ENCODE data around the gene SYAP1. TPM values are rescaled to one million over a fixed set of nuclear protein-coding genes. Genes with fewer than 3 reads are reported as not detected.

Gene SYAP1
- total and polyA plus RNA-seq, 4 donors = 13.2 to 36.3 (median 20.9) TPM

DNA sequence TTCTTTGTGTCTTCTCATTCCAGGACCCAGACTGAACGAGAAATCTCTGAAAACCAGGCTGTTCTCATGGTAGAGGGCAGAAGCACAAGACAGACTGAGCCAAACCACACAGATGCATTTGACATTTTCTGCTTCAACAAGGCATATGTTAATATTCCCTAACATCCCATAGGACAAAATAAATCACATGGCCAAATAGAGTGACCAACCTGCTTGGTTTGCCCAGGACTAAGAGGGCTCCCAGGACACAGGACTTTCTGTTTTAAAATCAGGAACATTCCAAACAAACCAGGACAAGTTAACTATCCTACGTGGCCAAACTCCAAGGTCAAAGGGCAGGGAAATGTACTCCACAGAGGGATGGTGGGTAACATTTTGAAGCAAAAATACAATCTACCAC is 18.7 kb upstream of the SYAP1 start:
- intact Hi-C loops (cut with DNase I) = no loop called here
- Histone ChIP-seq H3K27me3 (ENCODE audit: control insufficient read depth in 1 of 2, insufficient read depth in 2 of 2, low read length in 1 of 2) (no peaks in the 10 kb centered on the region), H3K36me3 (ENCODE audit: control insufficient read depth in 1 of 2, insufficient read depth in 2 of 2, low read length in 1 of 2) (peaks cover 0 to 3% of the 10 kb centered on the region in 2 donors), H3K27ac (ENCODE audit: low read depth in 1 of 2, low read length in 2 of 2) (no peak overlapping the region), H3K9me3 (ENCODE audit: control insufficient read depth, low read length) (no peaks in the 10 kb centered on the region), H3K4me1 (ENCODE audit: control insufficient read depth in 1 of 2, insufficient read depth in 2 of 2, low read length in 2 of 2) (no peaks in the 10 kb centered on the region), H3K4me3 (ENCODE audit: low read length in 2 of 2) (no peak overlapping the region)
- DNase-seq (no peak), ATAC-seq (ENCODE audit: low FRiP score) (no peak)
- 79 to 85% methylated on average over 2 of the region's 2 CpGs for whole genome bisulfite sequencing, 2 donors

DNA sequence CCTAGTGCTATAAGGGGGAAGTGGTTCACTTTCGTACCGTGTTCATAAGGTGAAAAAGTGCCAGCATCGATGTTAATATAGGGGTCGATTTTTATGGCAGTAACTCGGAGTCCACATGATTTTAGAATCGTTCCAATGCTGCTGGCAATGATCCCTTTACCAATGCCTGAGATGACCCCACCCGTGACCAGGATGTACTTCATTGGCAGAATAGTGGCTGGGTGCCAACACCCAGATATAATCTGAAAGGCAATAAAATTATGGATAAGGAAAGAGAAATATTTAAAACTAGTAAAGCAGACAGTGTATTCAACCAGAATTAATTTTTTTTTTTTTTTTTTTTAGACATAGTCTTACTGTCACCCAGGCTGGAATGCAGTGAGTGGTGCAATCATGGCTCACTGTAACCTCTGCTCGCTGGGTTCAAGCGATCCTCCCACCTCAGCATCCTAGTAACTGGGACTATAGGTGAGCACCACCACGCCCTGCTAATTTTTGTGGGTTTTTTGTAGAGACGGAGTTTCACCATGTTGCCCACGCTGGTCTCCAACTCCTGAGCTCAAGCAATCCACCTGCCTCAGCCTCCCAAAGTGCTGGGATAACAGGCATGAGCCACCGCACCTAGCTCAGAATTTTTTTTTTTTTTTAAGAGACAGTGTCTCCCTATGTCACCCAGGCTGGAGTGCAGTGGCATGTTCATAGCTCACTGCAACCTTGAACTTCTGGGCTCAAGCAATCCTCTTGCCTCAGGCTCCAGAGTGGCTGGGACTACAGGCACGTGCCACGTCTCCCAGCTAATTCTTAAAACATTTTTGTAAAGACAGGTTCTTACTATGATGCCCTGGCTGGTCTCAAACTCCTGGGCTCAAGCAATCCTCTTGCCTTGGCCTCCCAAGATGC is 16.5 kb upstream of the SYAP1 start:
- no peaks in the 10 kb centered on the region for H3K4me1 ChIP-seq (ENCODE audit: control insufficient read depth in 1 of 2, insufficient read depth in 2 of 2, low read length in 2 of 2)
- no peaks in the 10 kb centered on the region for H3K27me3 ChIP-seq (ENCODE audit: control insufficient read depth in 1 of 2, insufficient read depth in 2 of 2, low read length in 1 of 2)
- WGBS, 2 donors = 67 to 71% methylated on average over 15 of the region's 15 CpGs
- DNase-seq = no peak
- H3K9me3 ChIP-seq (ENCODE audit: control insufficient read depth, low read length) = no peaks in the 10 kb centered on the region
- intact Hi-C loops (cut with DNase I) = no loop called here
- H3K4me3 ChIP-seq (ENCODE audit: low read length in 2 of 2) = no peak overlapping the region
- ATAC-seq (ENCODE audit: low FRiP score) = no peak
- H3K27ac ChIP-seq (ENCODE audit: low read depth in 1 of 2, low read length in 2 of 2) = no peak overlapping the region
- no peaks in the 10 kb centered on the region for H3K36me3 ChIP-seq (ENCODE audit: control insufficient read depth in 1 of 2, insufficient read depth in 2 of 2, low read length in 1 of 2)

- intact Hi-C loops (cut with DNase I) = no loop called here
- no peaks in the 10 kb centered on the region for H3K27me3 ChIP-seq (ENCODE audit: control insufficient read depth in 1 of 2, insufficient read depth in 2 of 2, low read length in 1 of 2)
- no peak overlapping the region for H3K4me3 ChIP-seq (ENCODE audit: low read length in 2 of 2)
- H3K27ac ChIP-seq (ENCODE audit: low read depth in 1 of 2, low read length in 2 of 2) = no peak overlapping the region
- H3K9me3 ChIP-seq (ENCODE audit: control insufficient read depth, low read length) = no peaks in the 10 kb centered on the region
- no peaks in the 10 kb centered on the region for H3K36me3 ChIP-seq (ENCODE audit: control insufficient read depth in 1 of 2, insufficient read depth in 2 of 2, low read length in 1 of 2)
- no peak for ATAC-seq (ENCODE audit: low FRiP score)
- H3K4me1 ChIP-seq (ENCODE audit: control insufficient read depth in 1 of 2, insufficient read depth in 2 of 2, low read length in 2 of 2) = no peaks in the 10 kb centered on the region
- DNase-seq = no peak
- 84 to 87% methylated on average over 3 of the region's 3 CpGs for WGBS, 2 donors
Measured at GRCh38 chrX:16705370-16705769, 14.0 kb upstream of the SYAP1 start.

DNA sequence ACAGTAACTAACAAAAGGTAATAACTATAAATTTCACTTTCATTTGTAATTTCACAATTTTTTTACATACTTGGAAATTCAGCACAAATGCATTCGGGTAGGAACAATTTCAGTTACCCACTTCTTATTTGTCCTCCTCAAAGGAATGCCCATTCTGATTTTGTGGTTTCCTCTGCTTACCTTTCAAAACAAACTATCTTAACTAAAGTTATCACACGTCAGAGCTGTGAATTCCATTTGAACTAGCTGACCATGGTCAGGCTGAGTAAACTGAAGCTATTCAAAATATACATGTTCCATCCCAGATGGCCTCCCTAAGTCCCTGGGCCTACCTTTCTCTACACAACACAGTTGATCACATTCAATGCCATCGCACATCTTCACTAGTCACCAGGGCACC is 11.4 kb upstream of the SYAP1 start:
- WGBS, 2 donors = 85 to 89% methylated on average over 3 of the region's 3 CpGs
- DNase-seq (no peak), ATAC-seq (ENCODE audit: low FRiP score) (no peak)
- Histone ChIP-seq H3K9me3 (ENCODE audit: control insufficient read depth, low read length) (no peaks in the 10 kb centered on the region), H3K27me3 (ENCODE audit: control insufficient read depth in 1 of 2, insufficient read depth in 2 of 2, low read length in 1 of 2) (no peaks in the 10 kb centered on the region), H3K27ac (ENCODE audit: low read depth in 1 of 2, low read length in 2 of 2) (no peak overlapping the region), H3K4me3 (ENCODE audit: low read length in 2 of 2) (no peak overlapping the region), H3K36me3 (ENCODE audit: control insufficient read depth in 1 of 2, insufficient read depth in 2 of 2, low read length in 1 of 2) (no peaks in the 10 kb centered on the region), H3K4me1 (ENCODE audit: control insufficient read depth in 1 of 2, insufficient read depth in 2 of 2, low read length in 2 of 2) (no peaks in the 10 kb centered on the region)
- intact Hi-C loops (cut with DNase I) = no loop called here

DNA sequence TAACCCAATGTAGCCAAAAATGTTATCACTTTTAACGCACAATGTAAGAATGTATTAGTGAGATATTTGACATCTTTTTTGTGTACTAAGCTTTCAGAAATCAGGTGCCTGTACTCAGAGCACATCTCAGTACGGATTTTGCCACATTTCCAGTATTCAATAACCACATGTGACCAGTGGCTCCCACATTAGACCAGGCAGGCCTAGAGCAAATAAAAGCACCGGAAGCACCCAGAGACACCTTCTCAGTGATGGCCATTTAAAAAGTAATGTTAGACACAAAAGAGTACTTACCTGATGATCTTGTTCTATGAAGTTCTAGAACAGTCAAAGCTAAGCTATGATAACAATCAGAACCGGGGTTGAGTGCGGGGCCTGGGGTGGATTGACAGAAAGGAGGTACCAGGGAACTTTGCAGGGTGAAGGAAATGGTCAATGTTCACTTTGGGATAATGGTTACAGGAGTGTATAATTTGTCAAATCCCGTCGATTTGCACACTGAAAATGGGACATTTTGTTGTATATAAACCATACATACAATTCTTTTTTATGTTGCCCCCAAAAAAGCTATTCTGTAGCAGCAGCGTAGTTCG is 8.1 kb upstream of the SYAP1 start:
- DNase-seq = no peak
- 25 to 47% methylated on average over 9 of the region's 9 CpGs for WGBS, 2 donors
- Histone ChIP-seq H3K4me1 (ENCODE audit: control insufficient read depth in 1 of 2, insufficient read depth in 2 of 2, low read length in 2 of 2) (no peaks in the 10 kb centered on the region), H3K27me3 (ENCODE audit: control insufficient read depth in 1 of 2, insufficient read depth in 2 of 2, low read length in 1 of 2) (no peaks in the 10 kb centered on the region), H3K27ac (ENCODE audit: low read depth in 1 of 2, low read length in 2 of 2) (peak overlapping the region in 1 of 2 donors; percentile 94), H3K9me3 (ENCODE audit: control insufficient read depth, low read length) (no peaks in the 10 kb centered on the region), H3K4me3 (ENCODE audit: low read length in 2 of 2) (peak overlapping the region; percentile 70 to 89), H3K36me3 (ENCODE audit: control insufficient read depth in 1 of 2, insufficient read depth in 2 of 2, low read length in 1 of 2) (no peaks in the 10 kb centered on the region)
- intact Hi-C loops (cut with DNase I) = loop anchor here in 1 of 2 donors (10.0 kb wide), 1 partner anchor 1037 kb away; no protein-coding TSS in a partner anchor
- ATAC-seq (ENCODE audit: low FRiP score) = no peak

DNA sequence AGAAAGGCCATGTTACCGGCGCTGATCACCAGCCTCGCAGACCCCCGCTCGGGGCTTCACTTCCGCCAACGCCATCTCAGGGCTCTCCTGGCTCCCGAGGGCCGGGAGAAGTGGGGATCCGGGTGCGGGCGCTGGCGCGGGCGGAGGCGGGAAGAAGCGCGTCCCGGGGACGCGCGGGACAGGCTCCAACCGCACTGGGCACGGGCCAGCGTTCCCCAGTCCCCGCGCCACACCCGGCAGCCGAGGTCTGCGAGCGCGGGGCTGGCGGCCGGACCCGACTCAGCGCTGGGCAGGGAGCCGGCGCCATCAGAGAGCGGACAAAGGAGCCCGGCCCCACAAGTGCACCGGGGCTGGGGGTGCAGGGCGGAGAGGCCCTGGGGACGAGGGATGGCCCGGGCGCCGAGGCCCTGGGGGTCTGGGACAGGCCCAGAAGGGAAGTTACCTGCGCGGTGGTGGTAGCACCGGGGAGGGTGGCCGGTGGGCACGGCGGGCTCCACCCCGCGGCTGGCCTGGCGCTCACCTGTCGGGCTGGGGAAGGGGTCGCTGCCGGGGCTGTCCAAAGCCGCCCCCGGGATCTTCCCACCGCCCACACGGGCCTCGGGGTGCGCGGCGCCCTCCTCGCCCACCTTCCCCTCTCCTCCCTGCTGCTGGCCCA is 7.4 kb upstream of the SYAP1 start:
- H3K4me1 ChIP-seq (ENCODE audit: control insufficient read depth in 1 of 2, insufficient read depth in 2 of 2, low read length in 2 of 2) = no peaks in the 10 kb centered on the region
- no peaks in the 10 kb centered on the region for H3K9me3 ChIP-seq (ENCODE audit: control insufficient read depth, low read length)
- intact Hi-C loops (cut with DNase I) = loop anchor here in 1 of 2 donors (10.0 kb wide), 1 partner anchor 1037 kb away; no protein-coding TSS in a partner anchor
- WGBS, 2 donors = 1% methylated on average over 57 to 67 of the region's 67 CpGs
- DNase-seq (peak; percentile 48 to 73), ATAC-seq (ENCODE audit: low FRiP score) (peak; percentile 63)
- H3K36me3 ChIP-seq (ENCODE audit: control insufficient read depth in 1 of 2, insufficient read depth in 2 of 2, low read length in 1 of 2) = no peaks in the 10 kb centered on the region
- peak overlapping the region; percentile 70 to 89 for H3K4me3 ChIP-seq (ENCODE audit: low read length in 2 of 2)
- H3K27ac ChIP-seq (ENCODE audit: low read depth in 1 of 2, low read length in 2 of 2) = peak overlapping the region; percentile 31 to 94
- H3K27me3 ChIP-seq (ENCODE audit: control insufficient read depth in 1 of 2, insufficient read depth in 2 of 2, low read length in 1 of 2) = no peaks in the 10 kb centered on the region

GRCh38 chrX:16712548-16713155 is 6.8 kb upstream of the SYAP1 start, which contains the start of gene CTPS2:
Gene CTPS2, minus strand, starts transcription at chrX:16712669. Its CDS starts 9,767 bp downstream, at chrX:16702902.
- WGBS, 2 donors = 4 to 10% methylated on average over 29 to 30 of the region's 30 CpGs
- H3K4me3 ChIP-seq (ENCODE audit: low read length in 2 of 2) = peak within 1 kb of the TSS; percentile 70 to 89
- no peaks in the 10 kb centered on the region for H3K27me3 ChIP-seq (ENCODE audit: control insufficient read depth in 1 of 2, insufficient read depth in 2 of 2, low read length in 1 of 2)
- H3K9me3 ChIP-seq (ENCODE audit: control insufficient read depth, low read length) = no peaks in the 10 kb centered on the region
- H3K36me3 ChIP-seq (ENCODE audit: control insufficient read depth in 1 of 2, insufficient read depth in 2 of 2, low read length in 1 of 2) = no peaks in the 10 kb centered on the region
- H3K27ac ChIP-seq (ENCODE audit: low read depth in 1 of 2, low read length in 2 of 2) = peak within 1 kb of the TSS; percentile 31 to 94
- H3K4me1 ChIP-seq (ENCODE audit: control insufficient read depth in 1 of 2, insufficient read depth in 2 of 2, low read length in 2 of 2) = no peaks in the 10 kb centered on the region
- peak; percentile 80 to 88 for DNase-seq
- intact Hi-C loops (cut with DNase I) = loop anchor here in 1 of 2 donors (10.0 kb wide), 1 partner anchor 1038 kb away; no protein-coding TSS in a partner anchor
- ATAC-seq (ENCODE audit: low FRiP score) = peak; percentile 90

DNA sequence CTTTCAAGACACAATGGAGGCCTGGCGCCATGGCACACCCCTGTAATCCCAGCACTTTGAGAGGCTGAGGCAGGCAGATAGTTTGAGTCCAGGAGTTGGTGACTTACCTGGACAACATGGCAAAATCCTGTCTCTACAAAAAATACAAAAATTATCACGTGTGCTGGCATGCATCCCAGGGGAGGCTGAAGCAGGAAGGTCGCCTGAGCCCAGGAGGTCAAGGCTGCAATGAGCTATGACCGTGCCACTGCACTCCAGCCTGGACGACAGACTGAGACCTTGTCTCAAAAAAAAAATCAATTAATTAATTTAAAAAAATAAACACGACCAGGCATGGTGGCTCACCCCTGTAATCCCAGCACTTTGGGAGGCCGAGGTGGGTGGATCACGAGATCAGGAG is 4.9 kb upstream of the SYAP1 start:
- Histone ChIP-seq H3K9me3 (ENCODE audit: control insufficient read depth, low read length) (no peaks in the 10 kb centered on the region), H3K36me3 (ENCODE audit: control insufficient read depth in 1 of 2, insufficient read depth in 2 of 2, low read length in 1 of 2) (no peaks in the 10 kb centered on the region), H3K27ac (ENCODE audit: low read depth in 1 of 2, low read length in 2 of 2) (no peak overlapping the region), H3K27me3 (ENCODE audit: control insufficient read depth in 1 of 2, insufficient read depth in 2 of 2, low read length in 1 of 2) (no peaks in the 10 kb centered on the region), H3K4me3 (ENCODE audit: low read length in 2 of 2) (no peak overlapping the region), H3K4me1 (ENCODE audit: control insufficient read depth in 1 of 2, insufficient read depth in 2 of 2, low read length in 2 of 2) (no peaks in the 10 kb centered on the region)
- DNase-seq (no peak), ATAC-seq (ENCODE audit: low FRiP score) (no peak)
- 83 to 87% methylated on average over 8 of the region's 8 CpGs for WGBS, 2 donors
- intact Hi-C loops (cut with DNase I) = loop anchor here in 1 of 2 donors (10.0 kb wide), 1 partner anchor 1040 kb away; no protein-coding TSS in a partner anchor
